ENCODE data around the gene TMEM223. TPM values are rescaled to one million over a fixed set of nuclear protein-coding genes. Genes with fewer than 3 reads are reported as not detected.

Gene TMEM223
- total and polyA plus RNA-seq, 9 of the 15 experiments (the other 6 are each of a cell fraction or from before 2014, with no cell fraction given) = 5.9 to 34.5 (median 19.6) TPM

DNA sequence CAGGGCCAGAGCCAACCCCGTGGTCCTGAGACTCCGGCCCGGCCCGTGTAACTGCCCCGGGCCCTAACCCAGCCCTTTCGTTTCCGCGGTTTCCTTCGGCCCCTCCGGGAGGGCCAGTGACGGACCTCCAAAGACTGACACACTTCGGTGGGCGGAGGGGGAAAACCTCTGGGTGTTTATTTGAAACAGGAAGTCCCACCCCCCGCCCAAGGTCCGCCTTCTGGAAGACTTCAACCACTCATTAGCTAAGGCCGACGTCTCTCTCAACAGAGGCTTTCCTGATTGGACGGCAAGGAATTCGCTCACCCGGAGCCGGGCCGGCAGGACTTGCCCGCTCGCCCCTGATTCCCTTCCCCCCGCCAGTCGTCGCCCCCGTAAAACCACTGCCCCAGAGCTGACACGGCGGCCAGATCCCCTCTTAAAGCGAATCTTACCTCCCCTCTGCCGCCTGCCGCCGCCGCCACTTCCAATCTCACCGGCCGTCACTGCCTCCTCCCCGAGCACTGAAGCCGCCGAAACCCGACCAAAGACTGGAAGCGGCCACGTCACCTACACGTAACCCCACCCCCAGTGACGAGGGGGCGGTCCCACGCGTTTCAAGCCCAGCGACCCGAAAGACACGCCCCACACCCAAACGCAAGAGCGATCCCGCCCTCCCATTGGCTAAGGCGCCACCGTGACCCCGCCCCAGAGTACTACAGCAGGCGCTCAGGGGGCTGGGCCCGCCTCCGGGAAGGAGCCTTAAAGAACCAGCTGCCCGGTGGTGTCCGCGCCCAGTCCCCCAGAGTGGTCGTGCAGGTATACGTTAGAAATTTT, 39.9 kb upstream of the TMEM223 start, which contains the start of gene STX5 (continued):
- TF ChIP-seq TBL1XR1 (IDR thresholded peaks at IDR 0.05; ENCODE audit: low read length in 2 of 2) (0 out of 4 replicates have a peak, but pooled peaks have one; percentile 4 to 11), ZBTB7A (IDR thresholded peaks at IDR 0.05; ENCODE audit: borderline replicate concordance, control insufficient read depth, low read depth, low read length) (peak; percentile 23; the same call in 1 of the 2 replicates), ARHGAP35 (IDR thresholded peaks at IDR 0.05; ENCODE audit: partially characterized antibody) (no peak), TAF1 (IDR thresholded peaks at IDR 0.05; ENCODE audit: control insufficient read depth, extremely low read depth, insufficient read depth, low read length, severe bottlenecking) (peak; percentile 90), HMGN3 (IDR thresholded peaks at IDR 0.05; ENCODE audit: borderline replicate concordance, extremely low read depth, insufficient read length, low read depth, low read length) (peak; percentile 40), POLR2A (conservative IDR thresholded peaks at IDR 0.05) (peak; percentile 92), KDM5B (IDR thresholded peaks at IDR 0.05; ENCODE audit: insufficient replicate concordance, low read depth, low read length) (peak; percentile 56), NR3C1 (CRISPR knock-in tag; IDR thresholded peaks at IDR 0.05) (no peak), ZNF121 (CRISPR knock-in tag; conservative IDR thresholded peaks at IDR 0.05) (no peak), ZFP91 (CRISPR knock-in tag; IDR thresholded peaks at IDR 0.05) (peak; percentile 90), ZNF3 (CRISPR knock-in tag; IDR thresholded peaks at IDR 0.05) (no peak), ETV6 (IDR thresholded peaks at IDR 0.05; ENCODE audit: borderline replicate concordance in 1 of 2, low read depth in 2 of 2, low read length in 1 of 2) (no peak), ETV6 (CRISPR knock-in tag; IDR thresholded peaks at IDR 0.05; ENCODE audit: borderline replicate concordance) (no peak), MYBL2 (IDR thresholded peaks at IDR 0.05; ENCODE audit: low read depth) (no peak), MYBL2 (CRISPR knock-in tag; IDR thresholded peaks at IDR 0.05; ENCODE audit: borderline replicate concordance) (no peak), NKRF (IDR thresholded peaks at IDR 0.05; ENCODE audit: borderline replicate concordance) (peak; percentile 62; the same call in 1 of the 2 replicates)

All from K562 (cell line).